Endometrial microvascular endothelial cells (primary cell): Measurements from ENCODE around the gene ANKRD6. TPM values are rescaled to one million over a fixed set of nuclear protein-coding genes. Genes with fewer than 3 reads are reported as not detected.

ENCODE experiments used
- in situ Hi-C: cut with HindIII; loops from 2 replicates; pipeline ENCODE4 v1.10.0; 2017; ENCODE audit warnings: low sequenced_read_pairs, low pct_unique_long_range_greater_than_20kb; ENCODE audit errors: inconsistent ontology term
- total RNA-seq: library from RNA; depleted of rRNA; stranded (reverse); fragments of >200 nt; gene quantifications from one replicate; pipeline ENCODE4 v1.2.3, GENCODE V29; 2015; ENCODE audit errors: inconsistent ontology term

The ANKRD6 gene
- total RNA-seq, 1 donor from 2014 or later: 7.0 TPM

DNA sequence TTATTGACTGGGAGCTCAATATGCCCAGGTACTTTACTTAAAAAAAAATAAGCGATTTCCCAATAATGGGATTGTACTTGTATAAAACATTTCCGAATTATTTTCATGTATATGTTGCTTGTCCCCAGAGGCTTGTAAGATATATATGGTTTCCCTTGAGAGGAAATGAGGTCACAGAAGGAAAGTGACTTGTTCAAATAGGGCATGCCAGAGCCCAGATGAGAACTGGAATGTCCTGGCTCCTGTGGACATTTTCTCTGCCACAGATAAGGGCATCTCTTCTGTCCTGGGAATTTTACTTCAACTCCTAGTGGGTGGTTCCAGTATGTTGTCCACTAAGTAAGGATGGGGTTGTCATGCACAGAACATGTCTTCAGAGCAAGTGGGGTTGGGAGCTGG is 142.6 kb downstream of the ANKRD6 start:
- in situ Hi-C loops: no loop called here

DNA sequence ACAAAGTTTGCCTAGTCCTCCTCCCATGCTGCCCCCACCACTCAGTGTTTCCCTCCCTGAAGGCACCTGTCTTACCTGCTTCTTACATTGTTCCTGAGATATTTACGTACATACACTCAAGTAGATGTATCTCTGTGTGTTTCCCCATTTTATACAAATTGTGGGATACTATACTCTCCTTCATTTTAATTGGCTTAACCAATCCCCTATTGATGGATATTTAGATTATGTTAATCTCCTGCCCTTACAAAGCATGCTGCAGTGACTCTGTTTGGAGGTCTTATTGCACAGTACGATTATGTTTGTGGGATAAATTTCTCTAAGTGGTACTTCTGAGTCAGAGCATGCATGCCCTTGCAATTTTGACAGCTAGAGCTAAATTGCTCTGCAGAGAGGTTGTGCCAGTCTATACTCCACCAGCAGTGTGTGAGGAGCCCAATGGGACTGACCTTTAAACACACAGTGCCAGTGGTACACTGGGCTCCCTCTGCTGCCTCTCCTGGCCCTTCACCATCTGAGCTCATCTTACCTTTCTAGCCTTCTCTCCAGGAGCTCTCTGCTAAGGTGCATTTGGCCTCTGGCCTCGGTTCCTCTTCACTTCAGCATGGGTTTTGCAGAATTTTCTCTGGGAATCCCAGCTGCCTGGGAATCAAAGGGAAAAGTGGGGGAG is 148.2 kb downstream of the ANKRD6 start:
- in situ Hi-C loops: no loop called here

DNA sequence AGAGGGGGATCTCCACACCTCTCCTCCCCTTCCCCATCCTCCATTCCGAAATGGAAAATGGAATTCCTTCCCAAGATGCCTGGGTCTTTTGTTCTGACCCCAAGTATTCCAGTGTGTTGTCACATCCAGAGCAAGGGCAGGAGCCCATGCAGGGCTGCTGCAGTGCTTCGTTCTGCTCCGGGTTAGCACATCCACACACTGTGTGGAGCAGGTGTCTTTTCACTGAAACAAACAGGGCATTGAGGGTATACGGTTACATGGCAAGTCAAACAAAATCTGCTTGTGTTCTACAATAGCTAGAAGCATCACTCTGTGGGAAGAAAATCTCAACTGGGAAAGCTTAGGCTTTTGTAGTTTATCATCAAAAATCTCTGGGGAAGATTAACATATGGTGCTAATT is 148.7 kb downstream of the ANKRD6 start:
- in situ Hi-C loops: no loop called here

DNA sequence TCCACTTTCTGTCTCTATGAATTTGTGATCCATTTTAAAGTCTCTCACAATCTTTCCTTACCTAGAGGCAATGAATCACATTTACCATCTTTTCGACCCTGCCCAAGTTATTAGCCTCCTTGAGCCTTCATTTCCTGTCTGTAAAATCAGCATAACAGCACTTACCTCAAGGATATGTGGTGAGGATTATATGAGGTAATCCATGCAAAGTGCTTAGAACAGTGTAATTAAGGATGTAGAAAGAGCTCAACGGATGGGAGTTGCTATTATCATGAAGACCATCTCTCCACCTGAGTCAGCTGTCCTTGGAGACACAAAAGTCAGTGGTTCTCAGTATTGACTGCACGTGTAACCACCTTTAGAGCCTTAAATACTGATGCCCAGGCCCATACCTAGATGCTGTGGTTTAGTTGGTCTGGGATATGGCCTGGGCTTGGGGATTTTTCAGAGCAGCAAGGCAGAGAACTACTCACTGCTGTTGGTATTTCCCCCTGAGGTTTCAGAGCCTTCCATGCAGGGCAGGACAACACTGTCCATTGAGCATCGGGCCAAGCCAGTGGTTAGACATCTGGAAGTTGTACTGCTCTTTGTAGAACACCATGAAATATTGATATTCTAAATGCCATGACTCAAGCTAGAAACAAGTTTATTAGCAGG is 149.8 kb downstream of the ANKRD6 start:
- in situ Hi-C loops: no loop called here

DNA sequence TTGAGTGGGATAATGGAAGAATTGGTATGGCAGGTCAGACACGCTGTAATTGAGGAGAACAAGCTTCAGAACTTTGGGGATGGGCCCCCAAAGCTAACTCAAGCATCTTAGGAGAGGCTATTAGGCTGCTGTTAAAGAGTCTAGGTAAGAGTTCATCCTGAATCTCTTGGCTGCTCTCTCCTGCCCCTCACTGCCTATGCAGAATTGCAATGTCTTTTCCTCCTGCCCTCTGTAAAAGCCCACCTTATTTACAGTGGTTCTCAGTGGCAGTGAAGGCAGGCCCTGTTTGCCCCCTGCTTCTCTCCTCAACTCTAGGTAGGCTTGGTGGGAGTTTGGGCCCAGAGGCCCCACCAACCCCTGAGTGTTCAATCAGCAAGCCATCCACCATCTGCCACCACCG is 150.6 kb downstream of the ANKRD6 start:
- in situ Hi-C loops: no loop called here

DNA sequence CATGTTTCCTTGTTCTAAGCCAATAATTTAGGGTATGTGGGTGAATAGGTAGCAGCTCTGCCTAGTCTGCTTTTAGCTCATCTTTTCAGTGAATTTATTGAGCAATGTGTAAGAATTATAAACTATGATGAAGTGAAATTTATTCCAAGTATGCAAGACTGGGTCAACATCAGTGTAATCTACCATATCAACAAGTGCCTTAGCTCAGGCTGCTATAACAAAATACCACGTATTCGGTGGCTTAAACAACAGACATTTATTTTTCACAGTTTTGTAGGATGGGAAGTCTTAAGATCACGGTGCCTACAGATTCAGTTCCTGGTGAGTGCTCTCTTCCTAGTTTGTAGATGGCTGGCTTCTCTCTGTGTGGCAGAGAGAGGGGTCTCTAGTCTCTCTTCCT is 151.6 kb downstream of the ANKRD6 start:
- in situ Hi-C loops: no loop called here

DNA sequence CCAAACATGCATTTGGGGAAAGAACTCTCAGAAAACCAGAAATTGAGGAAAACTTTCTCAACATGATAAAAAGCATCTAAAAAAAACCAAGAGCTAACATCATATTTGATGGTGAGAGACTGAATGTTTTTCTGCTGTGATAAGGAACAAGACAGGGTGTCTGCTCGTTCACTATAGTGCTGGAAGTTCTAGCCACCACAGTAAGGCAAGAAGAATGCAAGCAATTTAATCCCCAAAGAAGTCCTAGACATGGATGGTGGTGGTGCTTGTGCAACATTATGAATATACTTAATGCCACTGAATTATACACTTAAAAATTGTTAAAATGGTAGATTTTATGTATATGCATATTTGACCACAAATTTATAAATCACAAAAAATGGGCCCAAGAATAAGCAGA is 152.2 kb downstream of the ANKRD6 start:
- in situ Hi-C loops: no loop called here

DNA sequence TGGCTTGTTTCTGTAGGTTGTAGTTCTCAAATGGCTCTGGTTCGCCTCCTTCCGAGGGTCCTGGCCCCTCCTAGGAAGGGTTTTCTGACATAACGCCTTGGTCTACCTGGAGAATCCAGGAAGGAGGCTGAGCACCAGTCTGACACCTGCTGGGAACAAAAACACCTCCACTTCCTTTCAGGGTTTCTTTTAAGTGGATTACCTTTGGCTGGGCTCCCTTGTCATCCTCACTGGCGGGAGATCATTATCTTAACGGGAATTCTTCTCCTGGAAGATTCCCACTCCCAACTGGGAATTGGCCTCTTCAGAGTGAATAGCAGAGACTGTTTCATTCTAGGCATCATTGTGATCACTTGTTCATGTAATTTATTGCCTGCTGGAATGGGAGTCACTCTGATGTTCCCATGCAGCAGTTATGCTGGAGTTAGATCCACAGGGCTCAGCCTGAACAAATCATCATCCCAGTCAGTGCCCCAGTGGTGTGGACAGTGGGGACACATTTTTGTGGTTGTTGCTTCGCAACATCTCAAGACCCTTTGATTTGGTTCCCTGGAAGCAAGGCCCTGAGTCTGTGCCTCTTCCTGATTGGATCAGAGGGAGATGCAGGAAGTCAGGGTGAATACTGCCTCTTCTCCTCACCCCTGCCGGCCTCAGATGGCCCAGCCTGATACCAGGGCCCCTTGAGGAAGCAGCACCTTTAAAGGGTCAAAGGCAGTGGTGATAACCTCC is 156.5 kb downstream of the ANKRD6 start:
- in situ Hi-C loops: no loop called here

DNA sequence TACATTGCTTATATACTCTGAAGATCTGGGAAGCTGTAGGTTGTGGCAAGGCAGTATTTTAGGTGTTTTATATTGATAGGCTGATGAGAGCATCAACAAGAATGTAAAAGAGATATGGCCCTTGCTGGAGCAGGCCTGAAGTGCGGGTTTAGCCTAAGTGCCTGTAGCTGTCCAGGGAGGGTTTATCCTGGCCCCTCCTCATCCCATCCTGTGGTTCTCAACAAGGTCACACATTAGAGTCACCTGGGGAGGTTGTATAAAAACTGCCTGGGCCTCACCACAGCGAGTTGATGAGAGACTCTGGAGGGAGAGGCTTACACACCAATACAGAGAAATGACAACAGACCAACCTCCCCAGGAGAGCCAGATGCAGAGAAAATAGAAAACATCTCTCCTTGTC is 157.2 kb downstream of the ANKRD6 start:
- in situ Hi-C loops: no loop called here

DNA sequence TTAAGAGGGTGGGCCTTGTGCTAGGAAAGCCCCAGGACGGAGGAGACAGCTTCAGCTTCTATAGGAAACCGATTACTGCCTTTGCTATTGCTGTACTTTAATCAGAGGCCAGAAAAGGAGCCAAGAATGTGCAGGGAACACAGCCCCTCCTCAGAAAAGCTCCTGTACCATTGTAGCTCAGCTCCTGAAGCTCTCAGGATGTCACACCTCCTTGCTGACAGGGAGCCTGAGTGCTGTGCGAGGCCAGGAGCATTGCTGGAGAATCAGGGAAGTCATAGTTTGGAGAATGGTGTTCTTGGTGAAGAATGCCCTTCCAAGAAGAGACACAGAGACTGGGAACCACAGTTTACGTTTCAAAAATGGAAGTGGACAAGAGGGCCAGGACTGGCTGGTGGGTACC is 158.8 kb downstream of the ANKRD6 start:
- in situ Hi-C loops: no loop called here

DNA sequence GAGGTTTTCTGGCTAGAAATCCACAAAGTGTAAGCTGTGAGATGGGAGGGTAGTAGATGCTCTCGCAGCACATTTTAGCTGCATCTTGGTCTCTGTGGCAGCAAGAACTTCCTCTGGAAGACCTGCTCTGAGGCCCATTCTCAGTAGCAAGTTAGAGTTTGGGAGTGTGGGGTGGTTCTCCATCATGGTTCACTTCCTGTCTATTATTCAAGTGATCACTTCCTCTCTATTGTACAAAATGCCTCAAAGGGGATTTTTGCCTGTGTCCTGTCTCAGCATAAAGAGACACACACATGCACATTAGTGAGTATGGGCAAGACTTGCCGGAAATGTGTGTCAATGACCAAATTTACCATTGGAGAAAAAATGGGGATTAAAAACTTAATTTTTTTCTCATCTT is 163.1 kb downstream of the ANKRD6 start:
- in situ Hi-C loops: no loop called here

DNA sequence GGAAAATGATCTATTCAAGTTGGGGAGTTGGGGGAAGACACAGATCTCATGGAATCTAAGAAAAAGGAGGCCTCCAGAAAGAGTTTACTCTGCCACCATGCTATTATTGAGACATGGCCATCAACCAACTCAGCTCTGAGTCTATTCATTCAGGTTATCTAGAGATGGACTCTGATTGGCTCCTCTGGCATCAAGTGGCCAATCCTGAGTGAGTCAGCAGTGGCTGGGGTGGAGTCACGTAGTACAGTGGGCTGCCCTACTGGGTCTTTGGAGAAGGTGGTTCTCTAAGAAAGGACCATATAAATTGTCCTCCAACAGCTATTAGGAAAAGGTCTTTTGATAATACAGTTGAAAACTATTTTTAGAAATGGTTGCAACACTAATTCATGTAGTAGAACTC is 163.5 kb downstream of the ANKRD6 start:
- in situ Hi-C loops: no loop called here

DNA sequence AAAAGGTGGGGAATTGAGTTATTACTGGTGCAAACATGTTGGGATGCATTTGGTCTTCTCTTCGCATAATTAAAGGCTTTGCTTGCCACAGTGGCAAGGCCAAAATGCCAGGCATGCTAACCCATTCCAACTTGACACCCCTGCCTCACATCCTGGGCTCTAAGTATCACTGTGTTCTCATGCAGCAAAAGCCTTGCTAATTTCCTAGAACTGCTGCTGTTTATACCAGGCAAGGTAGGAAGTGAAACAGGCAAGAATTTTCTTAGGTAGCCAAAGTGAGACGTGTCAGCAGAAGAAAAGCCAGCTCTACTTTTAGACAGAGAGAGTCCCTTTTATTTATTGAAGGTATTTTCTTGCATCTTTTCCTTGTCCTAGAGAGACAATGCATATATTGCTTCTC is 164.4 kb downstream of the ANKRD6 start:
- in situ Hi-C loops: no loop called here

DNA sequence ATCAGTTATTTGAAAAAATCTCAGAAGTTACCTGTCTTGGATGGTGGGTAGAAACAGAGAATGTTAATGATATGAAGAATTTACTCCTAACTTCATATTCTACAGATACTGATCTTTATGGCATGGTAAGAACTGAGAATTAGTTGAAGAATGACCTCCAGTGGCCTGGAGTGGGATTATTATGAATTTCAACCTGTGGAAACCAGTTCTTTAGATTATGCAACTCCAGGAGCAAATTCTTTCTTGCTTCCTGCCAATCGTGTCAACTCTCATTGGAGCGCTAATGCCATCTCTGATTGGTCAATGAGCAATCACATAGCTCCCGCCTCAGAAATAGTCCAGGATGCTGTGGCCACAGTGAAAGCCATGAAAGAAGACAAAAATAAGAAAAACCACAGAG is 165.0 kb downstream of the ANKRD6 start:
- in situ Hi-C loops: no loop called here

DNA sequence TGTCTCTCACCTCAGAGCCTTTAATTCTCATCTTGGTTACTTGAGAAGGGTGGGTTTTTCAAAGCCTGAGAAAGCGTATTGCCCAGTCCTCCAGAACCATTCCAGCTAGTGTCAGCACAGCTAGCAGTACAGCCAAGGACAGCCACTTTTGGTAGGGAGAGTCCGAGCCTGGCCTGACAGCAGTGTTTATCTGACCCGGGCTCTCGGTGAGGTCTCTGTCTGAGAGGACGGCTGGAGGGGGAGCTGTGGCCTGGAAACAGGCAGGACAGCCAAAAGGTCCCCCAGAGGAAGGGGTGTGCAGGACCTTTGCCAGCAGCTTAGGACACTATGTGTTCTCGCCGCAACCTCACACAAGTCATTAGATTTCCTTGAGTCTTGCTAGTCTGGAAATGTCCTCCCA is 166.8 kb downstream of the ANKRD6 start:
- in situ Hi-C loops: no loop called here

DNA sequence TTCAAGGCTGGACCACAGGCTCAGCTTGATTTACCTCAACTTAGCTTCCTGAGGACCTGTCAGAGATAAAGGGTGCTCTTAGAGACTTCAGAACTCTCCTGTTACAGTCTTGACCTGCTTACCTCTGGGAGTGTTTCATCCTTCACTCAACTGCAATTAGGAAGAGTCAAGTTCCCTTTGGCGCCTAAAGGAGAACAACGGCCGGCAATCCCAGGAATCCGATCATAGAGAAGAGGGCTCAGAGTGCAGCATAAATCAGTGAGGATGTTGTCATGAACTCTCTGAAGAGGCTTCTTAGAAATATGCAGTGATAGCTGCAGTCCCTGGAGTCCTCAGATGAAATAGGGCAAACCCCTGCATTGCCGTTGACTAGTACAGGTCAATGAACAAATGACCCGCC is 169.2 kb downstream of the ANKRD6 start:
- in situ Hi-C loops: no loop called here

DNA sequence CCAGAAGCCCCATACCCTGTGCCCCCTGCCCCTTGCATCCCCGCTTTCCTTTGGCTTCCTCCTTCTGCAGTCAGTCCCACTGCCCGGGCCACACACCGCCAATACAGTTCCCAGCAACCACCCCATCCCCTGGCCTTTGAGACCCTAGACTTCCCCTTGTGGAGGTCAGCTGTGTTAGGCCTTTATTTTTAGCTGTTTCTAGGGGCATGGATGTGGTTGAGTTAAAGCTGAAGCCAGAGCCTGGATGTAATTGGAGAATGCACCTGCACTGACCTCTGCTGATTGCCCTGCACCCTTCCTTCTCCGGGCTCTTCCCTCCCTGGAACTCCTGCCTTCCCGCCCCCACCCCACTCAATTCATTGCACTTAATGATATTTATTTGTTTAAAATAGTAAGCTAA is 171.7 kb downstream of the ANKRD6 start:
- in situ Hi-C loops: no loop called here

DNA sequence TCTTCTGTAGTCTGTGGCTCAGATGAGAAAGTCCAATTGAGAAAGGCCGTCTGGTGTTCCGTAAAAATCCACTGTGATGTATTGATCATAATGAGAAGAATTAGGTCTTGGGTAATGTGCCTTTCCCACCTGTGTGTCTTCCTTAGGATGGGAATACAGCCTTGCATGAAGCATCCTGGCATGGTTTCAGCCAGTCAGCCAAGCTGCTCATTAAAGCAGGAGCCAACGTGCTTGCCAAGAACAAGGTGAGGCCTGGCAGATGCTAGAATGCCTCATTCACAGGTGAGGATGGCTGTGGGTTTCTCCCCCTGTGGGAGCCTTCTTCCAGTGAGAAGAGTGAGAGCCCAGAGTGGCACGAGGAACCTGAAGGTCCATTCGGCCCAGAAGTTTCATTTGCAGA is 172.9 kb downstream of the ANKRD6 start:
- in situ Hi-C loops: no loop called here

DNA sequence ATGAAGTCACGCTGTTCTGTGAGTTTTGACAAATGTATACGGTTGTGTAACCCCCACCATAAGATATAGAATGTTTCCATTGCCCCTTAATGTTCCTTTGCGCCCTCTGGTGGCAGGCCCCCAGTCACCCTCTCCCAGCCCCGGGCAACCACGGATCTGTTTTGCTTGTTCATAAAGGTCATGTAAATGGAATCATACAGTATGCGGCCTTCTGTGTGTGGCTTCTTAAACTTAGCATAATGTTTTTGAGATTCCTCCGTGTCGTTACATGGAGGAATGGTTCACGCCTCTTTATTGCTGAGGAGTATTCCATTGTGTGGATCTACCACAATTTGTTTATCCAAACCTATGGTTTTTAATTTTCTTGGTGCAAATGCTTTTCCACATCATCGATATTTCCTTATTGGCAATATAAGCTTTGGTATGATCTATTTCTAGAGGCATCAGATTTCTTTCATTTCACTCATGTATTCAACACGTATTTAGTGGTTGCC is 177.2 kb downstream of the ANKRD6 start:
- in situ Hi-C loops: no loop called here

DNA sequence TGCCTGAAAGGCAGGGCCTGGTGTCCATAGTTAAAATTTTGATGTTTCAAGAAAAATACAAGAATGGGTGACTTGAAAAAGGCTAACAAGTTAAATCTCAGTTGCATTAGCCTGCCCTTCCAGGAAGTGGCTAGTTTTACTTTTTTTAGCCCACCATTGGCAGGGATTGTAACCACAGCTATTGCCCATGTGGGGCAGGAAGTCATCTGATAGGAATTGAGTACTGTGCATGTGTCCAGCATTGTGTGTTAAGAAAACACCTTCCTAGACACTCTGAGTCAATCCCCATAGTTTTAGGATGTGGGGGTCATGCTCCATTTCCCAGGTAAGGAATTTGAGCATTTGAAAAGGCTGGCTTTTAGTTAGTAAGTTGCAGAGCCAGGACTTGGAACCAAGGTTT is 178.7 kb downstream of the ANKRD6 start:
- in situ Hi-C loops: no loop called here
